ENCODE data around the gene TMEM171. TPM values are rescaled to one million over a fixed set of nuclear protein-coding genes. Genes with fewer than 3 reads are reported as not detected.
A peak's percentile ranks its signal among the peaks of the same experiment; 100 is the strongest.

TMEM171 gene
- total and polyA plus RNA-seq, 2 experiments from 2014 or later: 1.9 to 2.9 TPM

- TF ChIP-seq, protein P1, sequence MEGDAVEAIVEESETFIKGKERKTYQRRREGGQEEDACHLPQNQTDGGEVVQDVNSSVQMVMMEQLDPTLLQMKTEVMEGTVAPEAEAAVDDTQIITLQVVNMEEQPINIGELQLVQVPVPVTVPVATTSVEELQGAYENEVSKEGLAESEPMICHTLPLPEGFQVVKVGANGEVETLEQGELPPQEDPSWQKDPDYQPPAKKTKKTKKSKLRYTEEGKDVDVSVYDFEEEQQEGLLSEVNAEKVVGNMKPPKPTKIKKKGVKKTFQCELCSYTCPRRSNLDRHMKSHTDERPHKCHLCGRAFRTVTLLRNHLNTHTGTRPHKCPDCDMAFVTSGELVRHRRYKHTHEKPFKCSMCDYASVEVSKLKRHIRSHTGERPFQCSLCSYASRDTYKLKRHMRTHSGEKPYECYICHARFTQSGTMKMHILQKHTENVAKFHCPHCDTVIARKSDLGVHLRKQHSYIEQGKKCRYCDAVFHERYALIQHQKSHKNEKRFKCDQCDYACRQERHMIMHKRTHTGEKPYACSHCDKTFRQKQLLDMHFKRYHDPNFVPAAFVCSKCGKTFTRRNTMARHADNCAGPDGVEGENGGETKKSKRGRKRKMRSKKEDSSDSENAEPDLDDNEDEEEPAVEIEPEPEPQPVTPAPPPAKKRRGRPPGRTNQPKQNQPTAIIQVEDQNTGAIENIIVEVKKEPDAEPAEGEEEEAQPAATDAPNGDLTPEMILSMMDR (conservative IDR thresholded peaks at IDR 0.05; ENCODE audit: low read depth in 2 of 2): no peak
- TF ChIP-seq POLR2AphosphoS5 (IDR thresholded peaks at IDR 0.05; ENCODE audit: low read depth): no peak
- no peak for TF ChIP-seq ETS1 (IDR thresholded peaks at IDR 0.05)
- TF ChIP-seq EZH2 (IDR thresholded peaks at IDR 0.05; ENCODE audit: low read depth, unreplicated experiment): no peak
- TF ChIP-seq NANOG (IDR thresholded peaks at IDR 0.05; ENCODE audit: borderline replicate concordance): no peak
- no peak for TF ChIP-seq ZNF114 (CRISPR knock-in tag; IDR thresholded peaks at IDR 0.05)
- TF ChIP-seq, protein P2, sequence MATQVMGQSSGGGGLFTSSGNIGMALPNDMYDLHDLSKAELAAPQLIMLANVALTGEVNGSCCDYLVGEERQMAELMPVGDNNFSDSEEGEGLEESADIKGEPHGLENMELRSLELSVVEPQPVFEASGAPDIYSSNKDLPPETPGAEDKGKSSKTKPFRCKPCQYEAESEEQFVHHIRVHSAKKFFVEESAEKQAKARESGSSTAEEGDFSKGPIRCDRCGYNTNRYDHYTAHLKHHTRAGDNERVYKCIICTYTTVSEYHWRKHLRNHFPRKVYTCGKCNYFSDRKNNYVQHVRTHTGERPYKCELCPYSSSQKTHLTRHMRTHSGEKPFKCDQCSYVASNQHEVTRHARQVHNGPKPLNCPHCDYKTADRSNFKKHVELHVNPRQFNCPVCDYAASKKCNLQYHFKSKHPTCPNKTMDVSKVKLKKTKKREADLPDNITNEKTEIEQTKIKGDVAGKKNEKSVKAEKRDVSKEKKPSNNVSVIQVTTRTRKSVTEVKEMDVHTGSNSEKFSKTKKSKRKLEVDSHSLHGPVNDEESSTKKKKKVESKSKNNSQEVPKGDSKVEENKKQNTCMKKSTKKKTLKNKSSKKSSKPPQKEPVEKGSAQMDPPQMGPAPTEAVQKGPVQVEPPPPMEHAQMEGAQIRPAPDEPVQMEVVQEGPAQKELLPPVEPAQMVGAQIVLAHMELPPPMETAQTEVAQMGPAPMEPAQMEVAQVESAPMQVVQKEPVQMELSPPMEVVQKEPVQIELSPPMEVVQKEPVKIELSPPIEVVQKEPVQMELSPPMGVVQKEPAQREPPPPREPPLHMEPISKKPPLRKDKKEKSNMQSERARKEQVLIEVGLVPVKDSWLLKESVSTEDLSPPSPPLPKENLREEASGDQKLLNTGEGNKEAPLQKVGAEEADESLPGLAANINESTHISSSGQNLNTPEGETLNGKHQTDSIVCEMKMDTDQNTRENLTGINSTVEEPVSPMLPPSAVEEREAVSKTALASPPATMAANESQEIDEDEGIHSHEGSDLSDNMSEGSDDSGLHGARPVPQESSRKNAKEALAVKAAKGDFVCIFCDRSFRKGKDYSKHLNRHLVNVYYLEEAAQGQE (IDR thresholded peaks at IDR 0.05; ENCODE audit: unreplicated experiment): no peak
Measured at GRCh38 chr5:73155271-73156222, 35.2 kb downstream of the TMEM171 start (continued).

- Mint-ChIP-seq H3K36me3 (ENCODE audit: low read depth) (no peaks in the 10 kb centered on the region), H3K27me3 (ENCODE audit: insufficient read depth, low read depth, poor library complexity) (peaks cover 4% of the 10 kb centered on the region), H3K9me3 (no peaks in the 10 kb centered on the region), H3K27ac (no peak overlapping the region), H3K4me3 (no peak overlapping the region), H3K4me1 (peaks cover 7% of the 10 kb centered on the region; the same call in 2 of the 3 replicates)
- H3K27me3 ChIP-seq (ENCODE audit: insufficient read depth): no peaks in the 10 kb centered on the region
- no peaks in the 10 kb centered on the region for H3F3A ChIP-seq (replicated peaks; ENCODE audit: low read depth)
- no peaks in the 10 kb centered on the region for H3K36me3 ChIP-seq (ENCODE audit: insufficient read depth)
- H3K4me1 ChIP-seq (ENCODE audit: insufficient read depth): no peaks in the 10 kb centered on the region
- no peak overlapping the region for H3K27ac ChIP-seq (ENCODE audit: low read depth)
- no peak overlapping the region for H2AFZ ChIP-seq
- no peak overlapping the region for H3K4me2 ChIP-seq
- DNase-seq (ENCODE audit: low spot score): peak; percentile 65
- H3K79me2 ChIP-seq (replicated peaks; ENCODE audit: insufficient read depth): no peaks in the 10 kb centered on the region
- no peak for ATAC-seq
- H3K9me2 ChIP-seq (ENCODE audit: insufficient read depth): peaks cover 7% of the 10 kb centered on the region; the same call in 1 of the 2 replicates
- H4K20me1 ChIP-seq (replicated peaks; ENCODE audit: insufficient read depth): no peaks in the 10 kb centered on the region
- no peak overlapping the region for H3K4me3 ChIP-seq
- TF ChIP-seq, protein P3, sequence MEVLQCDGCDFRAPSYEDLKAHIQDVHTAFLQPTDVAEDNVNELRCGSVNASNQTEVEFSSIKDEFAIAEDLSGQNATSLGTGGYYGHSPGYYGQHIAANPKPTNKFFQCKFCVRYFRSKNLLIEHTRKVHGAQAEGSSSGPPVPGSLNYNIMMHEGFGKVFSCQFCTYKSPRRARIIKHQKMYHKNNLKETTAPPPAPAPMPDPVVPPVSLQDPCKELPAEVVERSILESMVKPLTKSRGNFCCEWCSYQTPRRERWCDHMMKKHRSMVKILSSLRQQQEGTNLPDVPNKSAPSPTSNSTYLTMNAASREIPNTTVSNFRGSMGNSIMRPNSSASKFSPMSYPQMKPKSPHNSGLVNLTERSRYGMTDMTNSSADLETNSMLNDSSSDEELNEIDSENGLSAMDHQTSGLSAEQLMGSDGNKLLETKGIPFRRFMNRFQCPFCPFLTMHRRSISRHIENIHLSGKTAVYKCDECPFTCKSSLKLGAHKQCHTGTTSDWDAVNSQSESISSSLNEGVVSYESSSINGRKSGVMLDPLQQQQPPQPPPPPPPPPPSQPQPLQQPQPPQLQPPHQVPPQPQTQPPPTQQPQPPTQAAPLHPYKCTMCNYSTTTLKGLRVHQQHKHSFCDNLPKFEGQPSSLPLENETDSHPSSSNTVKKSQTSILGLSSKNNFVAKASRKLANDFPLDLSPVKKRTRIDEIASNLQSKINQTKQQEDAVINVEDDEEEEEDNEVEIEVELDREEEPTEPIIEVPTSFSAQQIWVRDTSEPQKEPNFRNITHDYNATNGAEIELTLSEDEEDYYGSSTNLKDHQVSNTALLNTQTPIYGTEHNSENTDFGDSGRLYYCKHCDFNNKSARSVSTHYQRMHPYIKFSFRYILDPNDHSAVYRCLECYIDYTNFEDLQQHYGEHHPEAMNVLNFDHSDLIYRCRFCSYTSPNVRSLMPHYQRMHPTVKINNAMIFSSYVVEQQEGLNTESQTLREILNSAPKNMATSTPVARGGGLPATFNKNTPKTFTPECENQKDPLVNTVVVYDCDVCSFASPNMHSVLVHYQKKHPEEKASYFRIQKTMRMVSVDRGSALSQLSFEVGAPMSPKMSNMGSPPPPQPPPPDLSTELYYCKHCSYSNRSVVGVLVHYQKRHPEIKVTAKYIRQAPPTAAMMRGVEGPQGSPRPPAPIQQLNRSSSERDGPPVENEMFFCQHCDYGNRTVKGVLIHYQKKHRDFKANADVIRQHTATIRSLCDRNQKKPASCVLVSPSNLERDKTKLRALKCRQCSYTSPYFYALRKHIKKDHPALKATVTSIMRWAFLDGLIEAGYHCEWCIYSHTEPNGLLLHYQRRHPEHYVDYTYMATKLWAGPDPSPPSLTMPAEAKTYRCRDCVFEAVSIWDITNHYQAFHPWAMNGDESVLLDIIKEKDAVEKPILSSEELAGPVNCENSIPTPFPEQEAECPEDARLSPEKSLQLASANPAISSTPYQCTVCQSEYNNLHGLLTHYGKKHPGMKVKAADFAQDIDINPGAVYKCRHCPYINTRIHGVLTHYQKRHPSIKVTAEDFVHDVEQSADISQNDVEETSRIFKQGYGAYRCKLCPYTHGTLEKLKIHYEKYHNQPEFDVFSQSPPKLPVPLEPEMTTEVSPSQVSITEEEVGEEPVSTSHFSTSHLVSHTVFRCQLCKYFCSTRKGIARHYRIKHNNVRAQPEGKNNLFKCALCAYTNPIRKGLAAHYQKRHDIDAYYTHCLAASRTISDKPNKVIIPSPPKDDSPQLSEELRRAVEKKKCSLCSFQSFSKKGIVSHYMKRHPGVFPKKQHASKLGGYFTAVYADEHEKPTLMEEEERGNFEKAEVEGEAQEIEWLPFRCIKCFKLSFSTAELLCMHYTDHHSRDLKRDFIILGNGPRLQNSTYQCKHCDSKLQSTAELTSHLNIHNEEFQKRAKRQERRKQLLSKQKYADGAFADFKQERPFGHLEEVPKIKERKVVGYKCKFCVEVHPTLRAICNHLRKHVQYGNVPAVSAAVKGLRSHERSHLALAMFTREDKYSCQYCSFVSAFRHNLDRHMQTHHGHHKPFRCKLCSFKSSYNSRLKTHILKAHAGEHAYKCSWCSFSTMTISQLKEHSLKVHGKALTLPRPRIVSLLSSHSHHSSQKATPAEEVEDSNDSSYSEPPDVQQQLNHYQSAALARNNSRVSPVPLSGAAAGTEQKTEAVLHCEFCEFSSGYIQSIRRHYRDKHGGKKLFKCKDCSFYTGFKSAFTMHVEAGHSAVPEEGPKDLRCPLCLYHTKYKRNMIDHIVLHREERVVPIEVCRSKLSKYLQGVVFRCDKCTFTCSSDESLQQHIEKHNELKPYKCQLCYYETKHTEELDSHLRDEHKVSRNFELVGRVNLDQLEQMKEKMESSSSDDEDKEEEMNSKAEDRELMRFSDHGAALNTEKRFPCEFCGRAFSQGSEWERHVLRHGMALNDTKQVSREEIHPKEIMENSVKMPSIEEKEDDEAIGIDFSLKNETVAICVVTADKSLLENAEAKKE (CRISPR knock-in tag; IDR thresholded peaks at IDR 0.05): no peak
- no peak for TF ChIP-seq JUNB (IDR thresholded peaks at IDR 0.05; ENCODE audit: unreplicated experiment)
Measured at GRCh38 chr5:73157414-73158303, 37.3 kb downstream of the TMEM171 start.
